ENCODE measurements around the gene C1QB. TPM values are rescaled to one million over a fixed set of nuclear protein-coding genes. Genes with fewer than 3 reads are reported as not detected.
"Not testable (repeated sequence)": the region's sequence is repeated elsewhere in the genome, so short reads cannot be mapped to it uniquely, and the experiment has no call there.

C1QB gene
- total RNA-seq, 1 donor from 2014 or later: 14.1 TPM

DNA sequence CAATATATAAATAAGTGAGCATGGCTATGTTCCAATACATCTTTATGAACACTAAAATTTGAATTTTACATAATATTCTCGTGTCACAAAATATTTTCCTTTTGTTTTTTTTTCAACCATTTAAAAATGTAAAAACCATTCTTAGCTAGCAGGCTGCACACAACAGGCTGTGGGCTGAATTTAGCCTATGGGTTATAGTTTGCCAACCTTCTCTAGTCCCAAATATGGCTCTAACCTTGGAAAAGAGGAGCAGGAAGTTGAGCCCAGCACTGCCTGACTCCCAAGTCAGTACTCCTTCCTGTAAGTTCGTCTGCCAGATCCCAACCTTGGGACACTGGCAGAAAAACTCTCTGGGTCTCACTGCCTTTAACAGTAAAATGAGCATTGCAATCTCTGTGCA, 13.4 kb downstream of the C1QB start:
- DNase-seq: no peak

DNA sequence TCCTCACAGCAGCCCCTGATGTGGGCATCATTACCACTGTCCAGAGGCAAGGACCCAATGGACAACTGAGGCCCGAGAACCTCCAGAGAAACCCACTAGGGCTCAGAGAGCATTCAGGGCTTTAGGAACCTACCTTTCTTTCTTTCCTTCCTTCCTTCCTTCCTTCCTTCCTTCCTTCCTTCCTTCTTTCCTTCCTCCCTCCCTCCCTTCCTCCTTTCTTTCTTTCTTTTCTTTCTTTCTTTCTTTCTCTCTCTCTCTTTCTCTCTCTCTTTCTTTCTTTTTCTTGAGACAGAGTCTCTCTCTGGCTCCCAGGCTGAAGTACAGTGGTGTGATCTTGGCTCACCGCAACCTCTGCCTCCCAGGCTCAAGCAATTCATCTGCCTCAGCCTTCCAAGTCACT, 15.8 kb downstream of the C1QB start:
- not testable (repeated sequence) for DNase-seq

- DNase-seq: no peak
Measured at GRCh38 chr1:22670352-22670975, 17.4 kb downstream of the C1QB start.

DNA sequence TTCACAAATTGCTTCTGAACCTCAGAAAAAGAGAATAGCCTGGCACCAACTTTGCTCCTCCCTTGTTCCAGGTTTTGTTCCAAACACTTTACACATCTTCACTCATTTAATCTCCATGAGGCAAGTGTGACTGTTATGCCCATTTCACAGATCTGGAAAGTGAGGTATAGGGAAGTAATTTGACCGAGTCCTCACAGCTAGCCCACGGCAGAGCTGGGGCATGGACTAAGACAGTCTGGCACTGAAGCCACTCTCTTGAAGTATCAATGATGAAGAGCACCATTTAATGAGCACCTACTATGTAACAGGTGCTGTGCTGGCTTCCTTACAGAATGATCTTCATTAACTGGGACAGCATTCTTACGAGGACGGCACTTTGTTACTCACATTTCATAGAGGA, 19.0 kb downstream of the C1QB start:
- DNase-seq: no peak

DNA sequence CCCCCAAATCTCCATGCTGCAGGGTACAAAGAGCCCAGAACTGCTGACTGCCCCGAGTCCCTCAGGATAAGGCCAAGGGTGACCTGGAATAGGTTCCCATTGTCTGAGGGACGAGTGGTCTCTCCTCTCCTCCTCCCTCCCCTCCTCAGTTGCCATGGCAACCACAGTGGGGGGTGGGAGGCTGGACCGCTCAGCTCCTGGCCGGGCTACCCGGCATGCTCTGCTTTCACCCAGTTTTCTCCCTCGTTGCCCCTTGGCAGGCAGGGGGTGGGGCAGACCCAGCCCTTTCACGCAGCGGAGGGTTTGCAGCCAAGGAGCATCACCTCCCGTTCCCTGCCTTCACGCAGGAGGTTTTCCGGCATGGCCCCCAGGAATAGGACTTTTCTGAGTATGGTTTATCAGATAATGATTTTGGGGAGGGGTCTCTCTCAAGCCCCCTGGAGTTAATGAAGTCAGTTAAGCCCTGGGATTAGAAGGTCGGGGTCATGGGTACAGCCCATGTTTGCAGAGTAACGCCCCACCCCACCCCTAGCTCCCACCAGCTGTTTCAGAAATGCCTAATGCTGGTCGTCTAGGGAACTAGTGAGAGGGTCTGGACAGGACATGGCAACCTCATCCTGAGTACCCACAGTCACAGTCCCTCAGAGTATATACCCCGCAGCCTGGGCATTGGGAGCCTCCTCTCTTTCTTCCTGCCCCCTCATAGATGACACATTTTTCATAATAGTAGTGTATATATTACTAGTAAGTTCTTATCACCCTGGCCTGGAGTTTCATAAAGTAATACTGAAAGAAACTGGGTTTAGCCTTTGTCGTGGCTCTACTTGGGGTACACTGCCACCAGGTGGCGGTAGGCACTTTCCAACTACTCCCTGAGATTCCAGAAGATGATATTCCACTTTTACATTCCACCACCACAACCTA, 20.7 kb downstream of the C1QB start:
- DNase-seq: peak; percentile 43

GRCh38 chr1:22674410-22674749, 21.3 kb downstream of the C1QB start:
- no peak for DNase-seq

DNA sequence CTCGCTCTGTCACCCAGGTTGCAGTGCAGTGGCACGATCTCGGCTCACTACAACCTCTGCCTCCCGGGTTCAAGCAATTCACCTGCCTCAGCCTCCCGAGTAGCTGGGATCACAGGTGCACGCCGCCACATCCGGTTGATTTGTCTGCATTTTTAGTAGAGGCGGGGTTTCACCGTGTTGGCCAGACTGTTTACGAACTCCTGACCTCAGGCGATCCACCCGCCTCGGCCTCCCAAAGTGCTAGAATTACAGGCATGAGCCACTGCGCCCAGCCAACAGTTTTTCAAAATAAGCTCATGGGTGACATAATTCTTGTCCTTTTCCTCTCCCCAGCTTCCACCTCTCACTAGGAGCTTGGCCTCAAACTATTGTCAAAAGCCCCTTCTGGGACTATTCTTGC, 23.1 kb downstream of the C1QB start:
- not testable (repeated sequence) for DNase-seq

- DNase-seq: no peak
Measured at GRCh38 chr1:22676916-22677583, 24.0 kb downstream of the C1QB start.

DNA sequence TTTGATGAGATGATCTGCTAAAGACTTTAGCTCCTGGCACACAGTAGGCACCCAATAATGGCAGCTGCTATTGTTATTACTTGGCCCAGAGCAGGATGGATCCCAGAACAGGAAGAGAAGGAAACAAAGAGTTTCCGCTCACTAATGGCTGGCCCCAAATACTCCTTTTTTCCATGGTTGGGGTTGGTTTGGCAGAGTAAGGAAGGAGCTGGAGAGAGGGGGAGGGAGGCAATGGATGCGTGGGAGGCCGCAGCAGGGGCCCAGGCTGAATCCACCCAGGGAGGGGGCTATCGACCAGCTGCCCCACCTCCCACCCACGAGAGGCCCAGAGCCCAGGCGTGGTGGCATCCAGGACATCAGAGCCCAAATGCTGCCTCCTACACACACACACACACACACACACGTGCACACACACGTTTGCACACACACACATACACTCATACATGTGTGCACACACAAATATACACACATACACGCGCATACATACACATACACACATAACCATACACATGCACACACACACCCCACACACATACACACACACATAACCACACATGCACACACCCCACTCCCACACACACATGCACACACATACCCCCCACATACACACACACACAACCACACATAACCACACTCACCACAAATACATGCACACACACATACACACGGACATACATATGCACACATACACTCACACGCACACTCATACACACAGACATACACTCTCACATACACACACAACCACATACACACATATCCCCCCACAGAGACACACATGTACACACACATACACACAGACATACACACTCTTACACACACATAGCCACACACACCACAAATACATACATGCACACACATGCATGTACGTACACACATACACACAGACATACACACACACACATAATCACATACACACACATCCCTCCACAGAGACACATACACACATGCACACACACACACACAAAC, 25.2 kb downstream of the C1QB start:
- no peak for DNase-seq

GRCh38 chr1:22680726-22681125, 27.7 kb downstream of the C1QB start:
- DNase-seq: no peak

GRCh38 chr1:22681556-22682276, 28.7 kb downstream of the C1QB start:
- no peak for DNase-seq

- DNase-seq: no peak
Measured at GRCh38 chr1:22683547-22683946, 30.5 kb downstream of the C1QB start.

DNA sequence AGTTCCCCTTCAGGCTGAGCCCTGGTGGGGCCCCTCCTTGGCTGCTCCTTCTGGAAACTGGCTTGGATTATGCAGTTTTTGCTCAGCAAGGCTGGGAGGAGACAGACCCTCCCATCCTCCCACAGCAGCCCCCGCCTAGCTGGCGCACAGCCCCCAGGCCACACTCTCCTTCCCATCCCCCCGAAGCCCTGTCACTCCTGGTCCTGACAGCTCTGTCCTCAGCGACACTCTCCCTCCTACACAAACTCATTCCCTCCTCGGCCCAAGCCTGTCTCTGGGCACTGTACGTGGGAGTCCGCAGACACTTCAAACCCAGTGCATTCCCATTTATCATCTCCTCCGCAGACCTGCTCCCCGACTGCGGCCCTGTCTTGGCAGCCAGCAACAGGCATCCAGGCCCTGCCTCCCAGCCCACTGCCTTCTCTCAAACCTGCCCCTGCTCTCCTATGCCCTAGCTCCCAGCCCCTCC, 32.6 kb downstream of the C1QB start:
- peak; percentile 18 for DNase-seq

DNA sequence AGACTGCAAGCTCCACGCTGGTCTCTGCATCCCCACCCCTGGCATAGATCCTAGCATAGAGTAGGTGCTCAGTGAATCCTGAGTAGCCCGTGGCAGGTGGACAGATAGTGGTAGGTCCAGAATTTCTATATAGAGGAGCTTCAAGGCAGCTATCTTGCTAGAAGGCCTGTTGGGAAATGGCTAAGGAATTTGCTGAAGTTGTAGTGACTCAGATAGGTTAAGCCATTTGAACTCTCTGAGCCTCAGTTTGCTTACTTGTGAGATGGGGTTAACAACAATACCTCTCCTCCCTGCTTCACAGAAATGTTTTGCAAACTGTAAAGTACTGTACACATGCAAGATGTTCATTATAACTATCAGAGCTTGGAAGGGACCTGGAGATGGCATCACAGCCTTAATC, 34.2 kb downstream of the C1QB start:
- no peak for DNase-seq

DNA sequence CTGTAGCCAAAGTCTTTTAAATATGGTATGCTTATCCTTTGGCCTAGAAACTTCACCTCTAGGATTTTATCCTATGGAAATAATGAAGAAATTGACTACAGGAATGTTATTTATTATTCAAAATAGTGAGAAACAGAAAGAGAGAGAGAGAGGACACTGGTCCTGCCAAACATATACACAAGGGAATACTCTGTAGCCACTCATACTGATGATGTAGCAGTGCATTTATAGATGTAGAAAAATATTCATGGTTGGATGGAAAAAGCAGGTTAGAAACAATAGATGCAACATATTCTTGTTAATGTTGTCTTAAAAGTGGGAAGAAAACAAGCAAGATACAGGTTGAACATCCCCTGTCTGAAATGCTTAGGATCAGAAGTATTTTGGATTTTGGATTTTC, 35.4 kb downstream of the C1QB start:
- DNase-seq: no peak

DNA sequence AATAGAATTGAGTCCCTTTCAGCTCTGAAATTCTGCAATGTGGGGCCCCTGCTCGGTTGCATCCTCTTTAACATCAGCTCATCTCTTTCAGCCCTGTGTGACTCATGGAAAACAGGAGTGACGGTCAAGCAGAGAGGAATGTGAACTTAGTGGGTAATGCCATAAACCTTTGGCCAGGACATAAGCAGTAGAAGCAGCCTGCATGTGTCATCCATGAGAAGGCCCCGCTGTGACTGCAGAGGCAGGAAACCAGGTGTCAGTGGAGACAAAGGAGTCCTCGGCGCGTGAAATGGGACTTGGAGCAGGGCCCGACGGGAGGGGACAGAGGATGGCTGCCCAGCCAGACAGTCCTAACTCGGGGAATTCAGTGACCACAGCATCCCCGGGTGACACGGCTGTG, 36.5 kb downstream of the C1QB start:
- peak; percentile 25 for DNase-seq

GRCh38 chr1:22691031-22691753, 38.2 kb downstream of the C1QB start:
- DNase-seq: no peak

DNA sequence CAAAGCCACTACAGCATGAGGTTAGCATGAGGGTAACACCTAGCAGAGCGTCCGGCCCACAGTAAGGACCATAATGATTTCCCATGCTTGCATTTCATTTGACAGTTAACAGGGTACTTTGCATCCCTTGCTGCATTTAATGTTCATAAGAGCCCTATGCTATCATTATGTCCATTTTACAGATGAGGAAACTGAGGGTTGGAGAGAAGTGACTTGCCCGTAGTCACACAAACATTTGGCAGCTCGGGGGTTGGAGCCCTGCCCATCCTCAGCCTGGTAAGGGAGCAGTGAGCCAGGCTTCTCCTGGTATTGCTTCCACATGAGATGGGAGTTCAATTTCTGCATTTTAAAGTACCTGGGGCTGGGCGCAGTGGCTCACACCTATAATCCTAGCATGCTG, 41.1 kb downstream of the C1QB start:
- no peak for DNase-seq

- DNase-seq: no peak
Measured at GRCh38 chr1:22696610-22697009, 43.6 kb downstream of the C1QB start.

DNA sequence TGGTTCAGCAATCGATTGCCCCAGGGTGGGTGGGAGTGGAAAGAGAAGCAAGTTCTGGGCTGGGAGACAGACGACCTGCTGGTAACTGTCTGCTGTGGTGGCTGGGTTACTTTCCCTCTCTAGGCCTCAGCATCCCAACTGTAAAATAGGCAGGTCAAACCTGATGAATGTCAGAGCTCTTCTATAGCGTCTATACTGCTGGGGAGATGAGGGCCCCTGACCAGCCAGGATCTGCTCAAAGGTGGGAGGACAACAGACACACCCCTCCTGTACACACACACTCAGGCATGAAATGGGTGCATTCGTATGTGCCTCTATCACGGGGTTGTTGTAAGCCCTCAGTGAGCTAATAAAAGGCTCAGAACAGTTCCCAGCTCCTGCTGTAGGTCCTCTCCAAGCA, 44.9 kb downstream of the C1QB start:
- DNase-seq: no peak
